ENCODE data around the gene OSBPL3. TPM values are rescaled to one million over a fixed set of nuclear protein-coding genes. Genes with fewer than 3 reads are reported as not detected.

Gene OSBPL3
- total RNA-seq, 1 experiment from 2014 or later: 9.2 TPM

GRCh38 chr7:24762771-24763170 is 217.2 kb downstream of the OSBPL3 start:
- TF ChIP-seq TCF7L2 (IDR thresholded peaks at IDR 0.05; ENCODE audit: low read depth, low read length) (no peak), POLR2AphosphoS5 (IDR thresholded peaks at IDR 0.05; ENCODE audit: low read depth, low read length) (no peak), REST (IDR thresholded peaks at IDR 0.05; ENCODE audit: insufficient read depth in 1 of 2, low read depth in 2 of 2, low read length in 1 of 2) (no peak), SIN3A (IDR thresholded peaks at IDR 0.05; ENCODE audit: borderline replicate concordance, insufficient read depth, low read depth, low read length) (no peak)
- TF ChIP-seq, protein P1, sequence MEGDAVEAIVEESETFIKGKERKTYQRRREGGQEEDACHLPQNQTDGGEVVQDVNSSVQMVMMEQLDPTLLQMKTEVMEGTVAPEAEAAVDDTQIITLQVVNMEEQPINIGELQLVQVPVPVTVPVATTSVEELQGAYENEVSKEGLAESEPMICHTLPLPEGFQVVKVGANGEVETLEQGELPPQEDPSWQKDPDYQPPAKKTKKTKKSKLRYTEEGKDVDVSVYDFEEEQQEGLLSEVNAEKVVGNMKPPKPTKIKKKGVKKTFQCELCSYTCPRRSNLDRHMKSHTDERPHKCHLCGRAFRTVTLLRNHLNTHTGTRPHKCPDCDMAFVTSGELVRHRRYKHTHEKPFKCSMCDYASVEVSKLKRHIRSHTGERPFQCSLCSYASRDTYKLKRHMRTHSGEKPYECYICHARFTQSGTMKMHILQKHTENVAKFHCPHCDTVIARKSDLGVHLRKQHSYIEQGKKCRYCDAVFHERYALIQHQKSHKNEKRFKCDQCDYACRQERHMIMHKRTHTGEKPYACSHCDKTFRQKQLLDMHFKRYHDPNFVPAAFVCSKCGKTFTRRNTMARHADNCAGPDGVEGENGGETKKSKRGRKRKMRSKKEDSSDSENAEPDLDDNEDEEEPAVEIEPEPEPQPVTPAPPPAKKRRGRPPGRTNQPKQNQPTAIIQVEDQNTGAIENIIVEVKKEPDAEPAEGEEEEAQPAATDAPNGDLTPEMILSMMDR (IDR thresholded peaks at IDR 0.05): no peak
- intact Hi-C loops (cut with micrococcal nuclease; ENCODE audit: unreplicated experiment): no loop called here
- H3K9me3 ChIP-seq (ENCODE audit: control insufficient read depth, insufficient read depth, low read depth, low read length): 0 out of 2 replicates have a peak, but pooled peaks cover 6% of the 10 kb centered on the region
- ChIA-PET CTCF (no interaction called here), POLR2A (interaction anchor here (0.6 kb wide), 1 partner anchor 1037 kb away, joined by 3 read pairs; no protein-coding TSS in a partner anchor)
- no peak for DNase-seq (ENCODE audit: low read depth, low spot score)
- no peak for ATAC-seq
- H3K4me3 ChIP-seq (ENCODE audit: low read depth in 2 of 2, low read length in 2 of 2): no peak overlapping the region
- in situ Hi-C loops (cut with HindIII; ENCODE audit: low pct_unique_long_range_greater_than_20kb, low sequenced_read_pairs): no loop called here
- peaks cover 28% of the 10 kb centered on the region for H3K27me3 ChIP-seq (ENCODE audit: control insufficient read depth, insufficient read depth, low read length)
- no peaks in the 10 kb centered on the region for H3K36me3 ChIP-seq (ENCODE audit: control insufficient read depth, insufficient read depth, low read length)
- H3K4me1 ChIP-seq (ENCODE audit: control insufficient read depth, insufficient read depth, low read length): no peaks in the 10 kb centered on the region
- no peak overlapping the region for H3K27ac ChIP-seq (ENCODE audit: low read length)
- no TSS peak for BruUV-seq (replicated peaks)

- BruUV-seq (replicated peaks): no TSS peak
- Histone ChIP-seq H3K36me3 (ENCODE audit: control insufficient read depth, insufficient read depth, low read length) (no peaks in the 10 kb centered on the region), H3K4me3 (ENCODE audit: low read depth in 2 of 2, low read length in 2 of 2) (no peak overlapping the region), H3K27ac (ENCODE audit: low read length) (no peak overlapping the region), H3K4me1 (ENCODE audit: control insufficient read depth, insufficient read depth, low read length) (no peaks in the 10 kb centered on the region), H3K9me3 (ENCODE audit: control insufficient read depth, insufficient read depth, low read depth, low read length) (0 out of 2 replicates have a peak, but pooled peaks cover 6% of the 10 kb centered on the region), H3K27me3 (ENCODE audit: control insufficient read depth, insufficient read depth, low read length) (peaks cover 34% of the 10 kb centered on the region)
- DNase-seq (ENCODE audit: low read depth, low spot score) (no peak), ATAC-seq (no peak)
- ChIA-PET CTCF (no interaction called here), POLR2A (no interaction called here)
- TF ChIP-seq, protein P1 (IDR thresholded peaks at IDR 0.05): no peak
- TF ChIP-seq SIN3A (IDR thresholded peaks at IDR 0.05; ENCODE audit: borderline replicate concordance, insufficient read depth, low read depth, low read length) (no peak), REST (IDR thresholded peaks at IDR 0.05; ENCODE audit: insufficient read depth in 1 of 2, low read depth in 2 of 2, low read length in 1 of 2) (no peak), TCF7L2 (IDR thresholded peaks at IDR 0.05; ENCODE audit: low read depth, low read length) (no peak), POLR2AphosphoS5 (IDR thresholded peaks at IDR 0.05; ENCODE audit: low read depth, low read length) (no peak)
- intact Hi-C loops (cut with micrococcal nuclease; ENCODE audit: unreplicated experiment) (no loop called here), in situ Hi-C loops (cut with HindIII; ENCODE audit: low pct_unique_long_range_greater_than_20kb, low sequenced_read_pairs) (no loop called here)
Measured at GRCh38 chr7:24760968-24761367, 219.0 kb downstream of the OSBPL3 start.

Data from Panc1 (cell line).